A673 (cell line): ENCODE measurements around the gene PCDHGA7. TPM values are rescaled to one million over a fixed set of nuclear protein-coding genes. Genes with fewer than 3 reads are reported as not detected.
"Not testable (repeated sequence)": the region's sequence is repeated elsewhere in the genome, so short reads cannot be mapped to it uniquely, and the experiment has no call there.

Experiments used
- BruUV-seq: library from RNA; stranded (reverse); fragments of 400-500 nt; replicated peaks from 2 replicates; lab custom pipeline; 2021; lab: Mats Ljungman, UMichigan
- CTCF ChIA-PET: fragments of 300-600 bp; sonication (Branson Sonifier 250); formaldehyde crosslinking; loops from one replicate; lab custom pipeline; 2022; ENCODE audit warnings: antibody characterized with exemption; lab: Charles Lee
- POLR2A ChIA-PET: fragments of 300-600 bp; sonication (Branson Sonifier 250); formaldehyde crosslinking; loops from one replicate; lab custom pipeline; 2022; ENCODE audit warnings: antibody characterized with exemption; ENCODE audit not compliant: low non-redundant PET; lab: Charles Lee
- DNase-seq: peaks from one replicate; pipeline ENCODE4 v3.0.0-alpha.2; 2015; ENCODE audit warnings: low spot score
- H3K27ac ChIP-seq: fragments of 200-600 bp; sonication (generic); 2 replicates; pipeline ENCODE4 v1.5.1; 2016; ENCODE audit warnings: mixed run types, low read depth, mild to moderate bottlenecking, mixed read lengths, antibody characterized with exemption, low read length; ENCODE audit not compliant: poor library complexity, severe bottlenecking
- H3K27me3 ChIP-seq: fragments of 200-600 bp; sonication (generic); replicated peaks from 2 replicates; pipeline ENCODE4 v1.6.1; 2017; ENCODE audit warnings: mixed run types, low read depth, mild to moderate bottlenecking, mixed read lengths, antibody characterized with exemption, low read length; ENCODE audit not compliant: insufficient read depth, poor library complexity
- H3K36me3 ChIP-seq: fragments of 200-600 bp; sonication (generic); 2 replicates; pipeline ENCODE4 v1.6.1; 2016; ENCODE audit warnings: mixed run types, mild to moderate bottlenecking, mixed read lengths, antibody characterized with exemption, low read length; ENCODE audit not compliant: insufficient read depth, poor library complexity, severe bottlenecking
- H3K4me1 ChIP-seq: fragments of 200-600 bp; sonication (generic); 2 replicates; pipeline ENCODE4 v1.6.1; 2017; ENCODE audit warnings: mixed run types, mild to moderate bottlenecking, mixed read lengths, antibody characterized with exemption, low read length; ENCODE audit not compliant: insufficient read depth, poor library complexity, severe bottlenecking
- H3K4me3 ChIP-seq: fragments of 200-600 bp; sonication (generic); 2 replicates; pipeline ENCODE4 v1.5.1; 2016; ENCODE audit warnings: low read depth, mixed run types, mild to moderate bottlenecking, mixed read lengths, low read length; ENCODE audit not compliant: poor library complexity, severe bottlenecking
- H3K9me3 ChIP-seq: fragments of 200-600 bp; sonication (generic); 2 replicates; pipeline ENCODE4 v1.6.1; 2016; ENCODE audit warnings: mixed run types, low read depth, mild to moderate bottlenecking, mixed read lengths, antibody characterized with exemption, low read length; ENCODE audit not compliant: poor library complexity, severe bottlenecking
- EZH2 ChIP-seq: fragments of 200-600 bp; sonication (generic); IDR thresholded peaks from 2 replicates; pipeline ENCODE4 v1.6.1; 2017; ENCODE audit warnings: borderline replicate concordance, low read depth, mild to moderate bottlenecking, mixed read lengths, antibody characterized with exemption, low read length; ENCODE audit not compliant: poor library complexity, severe bottlenecking
- intact Hi-C: fragments of 100-400 bp; cut with micrococcal nuclease; formaldehyde crosslinking; loops from one replicate; pipeline ENCODE4 v1.10.0; 2022; ENCODE audit not compliant: unreplicated experiment
- total RNA-seq: library from RNA; stranded (reverse); gene quantifications from 2 replicates; pipeline ENCODE4 v1.2.3, GENCODE V29; 2021
- TF ChIP-seq, protein P1 (sequence below): fragments of 300-800, 200-600 bp; sonication (generic); conservative IDR thresholded peaks from 2 replicates; pipeline ENCODE4 v1.5.1; 2017; ENCODE audit warnings: low read depth, mild to moderate bottlenecking, antibody characterized with exemption, low read length, moderate library complexity, mixed read lengths

PCDHGA7 gene
- total RNA-seq, 1 experiment from 2014 or later = 10.9 TPM

DNA sequence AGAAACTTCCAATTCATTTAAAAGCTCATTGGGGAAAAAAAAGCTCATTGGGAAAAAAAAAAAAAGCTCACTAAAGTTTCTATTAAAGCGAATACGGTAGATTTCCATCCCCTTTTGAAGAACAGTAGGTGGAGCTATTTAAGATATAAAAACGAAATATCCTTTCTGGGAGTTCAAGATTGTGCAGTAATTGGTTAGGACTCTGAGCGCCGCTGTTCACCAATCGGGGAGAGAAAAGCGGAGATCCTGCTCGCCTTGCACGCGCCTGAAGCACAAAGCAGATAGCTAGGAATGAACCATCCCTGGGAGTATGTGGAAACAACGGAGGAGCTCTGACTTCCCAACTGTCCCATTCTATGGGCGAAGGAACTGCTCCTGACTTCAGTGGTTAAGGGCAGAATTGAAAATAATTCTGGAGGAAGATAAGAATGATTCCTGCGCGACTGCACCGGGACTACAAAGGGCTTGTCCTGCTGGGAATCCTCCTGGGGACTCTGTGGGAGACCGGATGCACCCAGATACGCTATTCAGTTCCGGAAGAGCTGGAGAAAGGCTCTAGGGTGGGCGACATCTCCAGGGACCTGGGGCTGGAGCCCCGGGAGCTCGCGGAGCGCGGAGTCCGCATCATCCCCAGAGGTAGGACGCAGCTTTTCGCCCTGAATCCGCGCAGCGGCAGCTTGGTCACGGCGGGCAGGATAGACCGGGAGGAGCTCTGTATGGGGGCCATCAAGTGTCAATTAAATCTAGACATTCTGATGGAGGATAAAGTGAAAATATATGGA lies 48.0 kb downstream of the PCDHGA7 start, which contains the start of gene PCDHGA12:
Gene PCDHGA12 (plus strand): TSS at position 176 of the 782 bp plus-strand sequence. CDS start 253 bp downstream, at position 429.
- H3K27me3 ChIP-seq = no peaks in the 10 kb centered on the region
- H3K4me3 ChIP-seq = no peak within 1 kb of the TSS
- intact Hi-C loops = no loop called here
- H3K4me1 ChIP-seq = no peaks in the 10 kb centered on the region
- peak; percentile 7 for DNase-seq
- ChIA-PET CTCF (interaction anchor here (1.2 kb wide), 1 partner anchor 10 kb away, joined by 4 read pairs; the partner anchor contains the start of gene PCDHGA11), POLR2A (interaction anchor here (0.7 kb wide), 1 partner anchor 62 kb away, joined by 9 read pairs; no protein-coding TSS in a partner anchor)
- peaks cover 70% of the 10 kb centered on the region for H3K9me3 ChIP-seq
- H3K36me3 ChIP-seq = peaks cover 63% of the 10 kb centered on the region
- no peak for TF ChIP-seq EZH2
- TF ChIP-seq, protein P1, sequence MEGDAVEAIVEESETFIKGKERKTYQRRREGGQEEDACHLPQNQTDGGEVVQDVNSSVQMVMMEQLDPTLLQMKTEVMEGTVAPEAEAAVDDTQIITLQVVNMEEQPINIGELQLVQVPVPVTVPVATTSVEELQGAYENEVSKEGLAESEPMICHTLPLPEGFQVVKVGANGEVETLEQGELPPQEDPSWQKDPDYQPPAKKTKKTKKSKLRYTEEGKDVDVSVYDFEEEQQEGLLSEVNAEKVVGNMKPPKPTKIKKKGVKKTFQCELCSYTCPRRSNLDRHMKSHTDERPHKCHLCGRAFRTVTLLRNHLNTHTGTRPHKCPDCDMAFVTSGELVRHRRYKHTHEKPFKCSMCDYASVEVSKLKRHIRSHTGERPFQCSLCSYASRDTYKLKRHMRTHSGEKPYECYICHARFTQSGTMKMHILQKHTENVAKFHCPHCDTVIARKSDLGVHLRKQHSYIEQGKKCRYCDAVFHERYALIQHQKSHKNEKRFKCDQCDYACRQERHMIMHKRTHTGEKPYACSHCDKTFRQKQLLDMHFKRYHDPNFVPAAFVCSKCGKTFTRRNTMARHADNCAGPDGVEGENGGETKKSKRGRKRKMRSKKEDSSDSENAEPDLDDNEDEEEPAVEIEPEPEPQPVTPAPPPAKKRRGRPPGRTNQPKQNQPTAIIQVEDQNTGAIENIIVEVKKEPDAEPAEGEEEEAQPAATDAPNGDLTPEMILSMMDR = no peak
- no TSS peak for BruUV-seq
- H3K27ac ChIP-seq = no peak within 1 kb of the TSS

DNA sequence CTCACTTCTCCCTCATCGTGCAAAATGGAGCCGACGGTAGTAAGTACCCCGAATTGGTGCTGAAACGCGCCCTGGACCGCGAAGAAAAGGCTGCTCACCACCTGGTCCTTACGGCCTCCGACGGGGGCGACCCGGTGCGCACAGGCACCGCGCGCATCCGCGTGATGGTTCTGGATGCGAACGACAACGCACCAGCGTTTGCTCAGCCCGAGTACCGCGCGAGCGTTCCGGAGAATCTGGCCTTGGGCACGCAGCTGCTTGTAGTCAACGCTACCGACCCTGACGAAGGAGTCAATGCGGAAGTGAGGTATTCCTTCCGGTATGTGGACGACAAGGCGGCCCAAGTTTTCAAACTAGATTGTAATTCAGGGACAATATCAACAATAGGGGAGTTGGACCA lies 48.7 kb downstream of the PCDHGA7 start:
- Histone ChIP-seq H3K4me1 (no peaks in the 10 kb centered on the region), H3K27me3 (no peaks in the 10 kb centered on the region), H3K9me3 (peaks cover 65% of the 10 kb centered on the region), H3K27ac (no peak overlapping the region), H3K4me3 (no peak overlapping the region), H3K36me3 (peaks cover 57% of the 10 kb centered on the region)
- ChIA-PET CTCF (no interaction called here), POLR2A (no interaction called here)
- intact Hi-C loops = no loop called here
- BruUV-seq = no TSS peak
- TF ChIP-seq EZH2 = no peak
- DNase-seq = no peak

DNA sequence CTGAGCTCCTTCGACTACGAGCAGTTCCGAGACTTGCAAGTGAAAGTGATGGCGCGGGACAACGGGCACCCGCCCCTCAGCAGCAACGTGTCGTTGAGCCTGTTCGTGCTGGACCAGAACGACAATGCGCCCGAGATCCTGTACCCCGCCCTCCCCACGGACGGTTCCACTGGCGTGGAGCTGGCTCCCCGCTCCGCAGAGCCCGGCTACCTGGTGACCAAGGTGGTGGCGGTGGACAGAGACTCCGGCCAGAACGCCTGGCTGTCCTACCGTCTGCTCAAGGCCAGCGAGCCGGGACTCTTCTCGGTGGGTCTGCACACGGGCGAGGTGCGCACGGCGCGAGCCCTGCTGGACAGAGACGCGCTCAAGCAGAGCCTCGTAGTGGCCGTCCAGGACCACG lies 49.8 kb downstream of the PCDHGA7 start:
- intact Hi-C loops, H3K4me3 ChIP-seq, H3K27ac ChIP-seq, H3K27me3 ChIP-seq, POLR2A ChIA-PET, H3K4me1 ChIP-seq, CTCF ChIA-PET, DNase-seq, BruUV-seq: not testable (repeated sequence)
- peaks cover 46% of the 10 kb centered on the region for H3K36me3 ChIP-seq
- peaks cover 57% of the 10 kb centered on the region for H3K9me3 ChIP-seq

DNA sequence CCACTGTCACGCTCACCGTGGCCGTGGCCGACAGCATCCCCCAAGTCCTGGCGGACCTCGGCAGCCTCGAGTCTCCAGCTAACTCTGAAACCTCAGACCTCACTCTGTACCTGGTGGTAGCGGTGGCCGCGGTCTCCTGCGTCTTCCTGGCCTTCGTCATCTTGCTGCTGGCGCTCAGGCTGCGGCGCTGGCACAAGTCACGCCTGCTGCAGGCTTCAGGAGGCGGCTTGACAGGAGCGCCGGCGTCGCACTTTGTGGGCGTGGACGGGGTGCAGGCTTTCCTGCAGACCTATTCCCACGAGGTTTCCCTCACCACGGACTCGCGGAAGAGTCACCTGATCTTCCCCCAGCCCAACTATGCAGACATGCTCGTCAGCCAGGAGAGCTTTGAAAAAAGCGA lies 50.2 kb downstream of the PCDHGA7 start:
- DNase-seq, H3K27me3 ChIP-seq, CTCF ChIA-PET, H3K4me1 ChIP-seq, BruUV-seq, H3K4me3 ChIP-seq, intact Hi-C loops, H3K27ac ChIP-seq, POLR2A ChIA-PET: not testable (repeated sequence)
- Histone ChIP-seq H3K9me3 (peaks cover 53% of the 10 kb centered on the region), H3K36me3 (peaks cover 42% of the 10 kb centered on the region)
